ENCODE measurements around the gene GDPD1. TPM values are rescaled to one million over a fixed set of nuclear protein-coding genes. Genes with fewer than 3 reads are reported as not detected.

GDPD1 gene
- total and polyA plus RNA-seq, 9 of the 15 experiments (the other 6 are each of a cell fraction or from before 2014, with no cell fraction given) = 5.7 to 15.2 (median 9.3) TPM

- TF ChIP-seq, protein P1, sequence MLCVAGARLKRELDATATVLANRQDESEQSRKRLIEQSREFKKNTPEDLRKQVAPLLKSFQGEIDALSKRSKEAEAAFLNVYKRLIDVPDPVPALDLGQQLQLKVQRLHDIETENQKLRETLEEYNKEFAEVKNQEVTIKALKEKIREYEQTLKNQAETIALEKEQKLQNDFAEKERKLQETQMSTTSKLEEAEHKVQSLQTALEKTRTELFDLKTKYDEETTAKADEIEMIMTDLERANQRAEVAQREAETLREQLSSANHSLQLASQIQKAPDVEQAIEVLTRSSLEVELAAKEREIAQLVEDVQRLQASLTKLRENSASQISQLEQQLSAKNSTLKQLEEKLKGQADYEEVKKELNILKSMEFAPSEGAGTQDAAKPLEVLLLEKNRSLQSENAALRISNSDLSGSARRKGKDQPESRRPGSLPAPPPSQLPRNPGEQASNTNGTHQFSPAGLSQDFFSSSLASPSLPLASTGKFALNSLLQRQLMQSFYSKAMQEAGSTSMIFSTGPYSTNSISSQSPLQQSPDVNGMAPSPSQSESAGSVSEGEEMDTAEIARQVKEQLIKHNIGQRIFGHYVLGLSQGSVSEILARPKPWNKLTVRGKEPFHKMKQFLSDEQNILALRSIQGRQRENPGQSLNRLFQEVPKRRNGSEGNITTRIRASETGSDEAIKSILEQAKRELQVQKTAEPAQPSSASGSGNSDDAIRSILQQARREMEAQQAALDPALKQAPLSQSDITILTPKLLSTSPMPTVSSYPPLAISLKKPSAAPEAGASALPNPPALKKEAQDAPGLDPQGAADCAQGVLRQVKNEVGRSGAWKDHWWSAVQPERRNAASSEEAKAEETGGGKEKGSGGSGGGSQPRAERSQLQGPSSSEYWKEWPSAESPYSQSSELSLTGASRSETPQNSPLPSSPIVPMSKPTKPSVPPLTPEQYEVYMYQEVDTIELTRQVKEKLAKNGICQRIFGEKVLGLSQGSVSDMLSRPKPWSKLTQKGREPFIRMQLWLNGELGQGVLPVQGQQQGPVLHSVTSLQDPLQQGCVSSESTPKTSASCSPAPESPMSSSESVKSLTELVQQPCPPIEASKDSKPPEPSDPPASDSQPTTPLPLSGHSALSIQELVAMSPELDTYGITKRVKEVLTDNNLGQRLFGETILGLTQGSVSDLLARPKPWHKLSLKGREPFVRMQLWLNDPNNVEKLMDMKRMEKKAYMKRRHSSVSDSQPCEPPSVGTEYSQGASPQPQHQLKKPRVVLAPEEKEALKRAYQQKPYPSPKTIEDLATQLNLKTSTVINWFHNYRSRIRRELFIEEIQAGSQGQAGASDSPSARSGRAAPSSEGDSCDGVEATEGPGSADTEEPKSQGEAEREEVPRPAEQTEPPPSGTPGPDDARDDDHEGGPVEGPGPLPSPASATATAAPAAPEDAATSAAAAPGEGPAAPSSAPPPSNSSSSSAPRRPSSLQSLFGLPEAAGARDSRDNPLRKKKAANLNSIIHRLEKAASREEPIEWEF (CRISPR knock-in tag; IDR thresholded peaks at IDR 0.05) = peak; percentile 95
- TF ChIP-seq, protein P2, sequence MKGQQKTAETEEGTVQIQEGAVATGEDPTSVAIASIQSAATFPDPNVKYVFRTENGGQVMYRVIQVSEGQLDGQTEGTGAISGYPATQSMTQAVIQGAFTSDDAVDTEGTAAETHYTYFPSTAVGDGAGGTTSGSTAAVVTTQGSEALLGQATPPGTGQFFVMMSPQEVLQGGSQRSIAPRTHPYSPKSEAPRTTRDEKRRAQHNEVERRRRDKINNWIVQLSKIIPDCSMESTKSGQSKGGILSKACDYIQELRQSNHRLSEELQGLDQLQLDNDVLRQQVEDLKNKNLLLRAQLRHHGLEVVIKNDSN (CRISPR knock-in tag; IDR thresholded peaks at IDR 0.05) = peak; percentile 86
- TF ChIP-seq JUND (IDR thresholded peaks at IDR 0.05; ENCODE audit: borderline replicate concordance, low read depth, low read length) (peak; percentile 51), JUND (tag; IDR thresholded peaks at IDR 0.05; ENCODE audit: borderline replicate concordance, low read depth, low read length) (peak; percentile 62; the same call in 2 of the 3 replicates), ZNF668 (CRISPR knock-in tag; IDR thresholded peaks at IDR 0.05) (peak; percentile 92; the same call in 1 of the 2 replicates), EP400 (IDR thresholded peaks at IDR 0.05) (peak; percentile 96), AFF4 (CRISPR knock-in tag; IDR thresholded peaks at IDR 0.05) (peak; percentile 64; the same call in 1 of the 2 replicates), STAT5A (IDR thresholded peaks at IDR 0.05; ENCODE audit: borderline replicate concordance, low read length) (peak; percentile 73; the same call in 1 of the 2 replicates), NFATC3 (IDR thresholded peaks at IDR 0.05) (0 out of 2 replicates have a peak, but pooled peaks have one; percentile 32), MYC (IDR thresholded peaks at IDR 0.05; ENCODE audit: low read depth, low read length) (peak; percentile 92), MYC (CRISPR knock-in tag; IDR thresholded peaks at IDR 0.05; ENCODE audit: borderline replicate concordance, low read depth) (peak; percentile 51; the same call in 1 of the 2 replicates), GTF2A2 (tag; IDR thresholded peaks at IDR 0.05) (peak; percentile 75), SMARCA4 (IDR thresholded peaks at IDR 0.05) (peak; percentile 98), ZNF197 (CRISPR knock-in tag; IDR thresholded peaks at IDR 0.05; ENCODE audit: low read depth) (peak; percentile 95), NUFIP1 (IDR thresholded peaks at IDR 0.05; ENCODE audit: partially characterized antibody) (peak; percentile 88), MXD1 (CRISPR knock-in tag; IDR thresholded peaks at IDR 0.05; ENCODE audit: borderline replicate concordance, poor library complexity, severe bottlenecking) (peak; percentile 78), RAD21 (CRISPR knock-in tag; conservative IDR thresholded peaks at IDR 0.05 in 1 of 2, IDR thresholded peaks at IDR 0.05 in 1 of 2) (peak in 1 of 2 experiments; percentile 33; a peak in 2 of 4 replicates)
Observed at GRCh38 chr17:59290302-59290998, 70.1 kb downstream of the GDPD1 start (continued).

Data from K562 (cell line).